ENCODE results near the gene MYO3B.

DNA sequence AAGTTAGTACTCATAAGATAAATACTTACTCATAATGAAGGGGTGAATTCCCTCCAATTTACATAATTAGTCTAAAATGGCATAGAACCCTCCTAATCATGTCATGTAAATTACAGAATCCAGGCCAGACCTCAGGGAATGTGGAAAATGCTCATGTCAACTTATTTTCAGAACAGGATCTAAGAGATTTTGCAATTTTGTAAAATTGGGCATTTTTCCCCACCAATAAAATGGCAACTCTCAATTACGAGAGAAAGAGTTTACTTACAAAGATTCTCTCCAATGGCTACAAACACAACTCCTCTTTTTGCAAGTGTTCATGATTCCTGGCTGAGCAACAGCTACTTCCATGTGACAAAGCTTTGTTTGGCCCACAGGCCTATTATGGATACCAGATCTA is 503.4 kb downstream of the MYO3B start:
- TF ChIP-seq, protein P1, sequence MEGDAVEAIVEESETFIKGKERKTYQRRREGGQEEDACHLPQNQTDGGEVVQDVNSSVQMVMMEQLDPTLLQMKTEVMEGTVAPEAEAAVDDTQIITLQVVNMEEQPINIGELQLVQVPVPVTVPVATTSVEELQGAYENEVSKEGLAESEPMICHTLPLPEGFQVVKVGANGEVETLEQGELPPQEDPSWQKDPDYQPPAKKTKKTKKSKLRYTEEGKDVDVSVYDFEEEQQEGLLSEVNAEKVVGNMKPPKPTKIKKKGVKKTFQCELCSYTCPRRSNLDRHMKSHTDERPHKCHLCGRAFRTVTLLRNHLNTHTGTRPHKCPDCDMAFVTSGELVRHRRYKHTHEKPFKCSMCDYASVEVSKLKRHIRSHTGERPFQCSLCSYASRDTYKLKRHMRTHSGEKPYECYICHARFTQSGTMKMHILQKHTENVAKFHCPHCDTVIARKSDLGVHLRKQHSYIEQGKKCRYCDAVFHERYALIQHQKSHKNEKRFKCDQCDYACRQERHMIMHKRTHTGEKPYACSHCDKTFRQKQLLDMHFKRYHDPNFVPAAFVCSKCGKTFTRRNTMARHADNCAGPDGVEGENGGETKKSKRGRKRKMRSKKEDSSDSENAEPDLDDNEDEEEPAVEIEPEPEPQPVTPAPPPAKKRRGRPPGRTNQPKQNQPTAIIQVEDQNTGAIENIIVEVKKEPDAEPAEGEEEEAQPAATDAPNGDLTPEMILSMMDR (tag by site-specific recombination; IDR thresholded peaks at IDR 0.05) = no peak
- TF ChIP-seq ZNF658 (tag by site-specific recombination; IDR thresholded peaks at IDR 0.05) = no peak
- TF ChIP-seq SP7 (tag by site-specific recombination; IDR thresholded peaks at IDR 0.05) = no peak
- no peak for TF ChIP-seq ZNF792 (tag by site-specific recombination; IDR thresholded peaks at IDR 0.05)
- TF ChIP-seq, protein P2, sequence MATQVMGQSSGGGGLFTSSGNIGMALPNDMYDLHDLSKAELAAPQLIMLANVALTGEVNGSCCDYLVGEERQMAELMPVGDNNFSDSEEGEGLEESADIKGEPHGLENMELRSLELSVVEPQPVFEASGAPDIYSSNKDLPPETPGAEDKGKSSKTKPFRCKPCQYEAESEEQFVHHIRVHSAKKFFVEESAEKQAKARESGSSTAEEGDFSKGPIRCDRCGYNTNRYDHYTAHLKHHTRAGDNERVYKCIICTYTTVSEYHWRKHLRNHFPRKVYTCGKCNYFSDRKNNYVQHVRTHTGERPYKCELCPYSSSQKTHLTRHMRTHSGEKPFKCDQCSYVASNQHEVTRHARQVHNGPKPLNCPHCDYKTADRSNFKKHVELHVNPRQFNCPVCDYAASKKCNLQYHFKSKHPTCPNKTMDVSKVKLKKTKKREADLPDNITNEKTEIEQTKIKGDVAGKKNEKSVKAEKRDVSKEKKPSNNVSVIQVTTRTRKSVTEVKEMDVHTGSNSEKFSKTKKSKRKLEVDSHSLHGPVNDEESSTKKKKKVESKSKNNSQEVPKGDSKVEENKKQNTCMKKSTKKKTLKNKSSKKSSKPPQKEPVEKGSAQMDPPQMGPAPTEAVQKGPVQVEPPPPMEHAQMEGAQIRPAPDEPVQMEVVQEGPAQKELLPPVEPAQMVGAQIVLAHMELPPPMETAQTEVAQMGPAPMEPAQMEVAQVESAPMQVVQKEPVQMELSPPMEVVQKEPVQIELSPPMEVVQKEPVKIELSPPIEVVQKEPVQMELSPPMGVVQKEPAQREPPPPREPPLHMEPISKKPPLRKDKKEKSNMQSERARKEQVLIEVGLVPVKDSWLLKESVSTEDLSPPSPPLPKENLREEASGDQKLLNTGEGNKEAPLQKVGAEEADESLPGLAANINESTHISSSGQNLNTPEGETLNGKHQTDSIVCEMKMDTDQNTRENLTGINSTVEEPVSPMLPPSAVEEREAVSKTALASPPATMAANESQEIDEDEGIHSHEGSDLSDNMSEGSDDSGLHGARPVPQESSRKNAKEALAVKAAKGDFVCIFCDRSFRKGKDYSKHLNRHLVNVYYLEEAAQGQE (tag by site-specific recombination; IDR thresholded peaks at IDR 0.05) = no peak
- TF ChIP-seq ZNF10 (tag by site-specific recombination; IDR thresholded peaks at IDR 0.05) = no peak

All from HEK293 (cell line).